ENCODE data around the gene CPA2. TPM values are rescaled to one million over a fixed set of nuclear protein-coding genes. Genes with fewer than 3 reads are reported as not detected.
A peak's percentile ranks its signal among the peaks of the same experiment; 100 is the strongest.

Gene CPA2
- total RNA-seq, 1 experiment from 2014 or later, result 0.90 TPM

- POLR2A ChIA-PET, result interaction anchor here (0.5 to 2.1 kb wide), 6 partner anchors 25 to 395 kb away, joined by 3 to 10 read pairs (median 4); partner anchors contain the start of genes COPG2 and TMEM209
Observed at GRCh38 chr7:130273933-130274255, 7.2 kb downstream of the CPA2 start.

GRCh38 chr7:130274296-130274695 lies 7.6 kb downstream of the CPA2 start:
- ATAC-seq (no peak), DNase-seq (ENCODE audit: low spot score) (no peak)
- TF ChIP-seq ZBTB43 (CRISPR knock-in tag; IDR thresholded peaks at IDR 0.05), result no peak
- TF ChIP-seq TP53 (CRISPR knock-in tag; IDR thresholded peaks at IDR 0.05), result no peak
- TF ChIP-seq ZBTB21 (CRISPR knock-in tag; IDR thresholded peaks at IDR 0.05; ENCODE audit: borderline replicate concordance), result no peak
- TF ChIP-seq NR1H2 (CRISPR knock-in tag; IDR thresholded peaks at IDR 0.05), result no peak
- no peak for TF ChIP-seq ZNF512 (CRISPR knock-in tag; IDR thresholded peaks at IDR 0.05; ENCODE audit: borderline replicate concordance)
- no peak for TF ChIP-seq ZNF138 (CRISPR knock-in tag; conservative IDR thresholded peaks at IDR 0.05)
- TF ChIP-seq CTCF (IDR thresholded peaks at IDR 0.05), result no peak
- TF ChIP-seq ZNF396 (CRISPR knock-in tag; IDR thresholded peaks at IDR 0.05; ENCODE audit: borderline replicate concordance), result no peak
- no peak for TF ChIP-seq USF2 (CRISPR knock-in tag; IDR thresholded peaks at IDR 0.05)
- no peak for TF ChIP-seq SOX15 (CRISPR knock-in tag; IDR thresholded peaks at IDR 0.05)
- no peak for TF ChIP-seq ZNF317 (CRISPR knock-in tag; IDR thresholded peaks at IDR 0.05; ENCODE audit: borderline replicate concordance, low read depth)
- ChIA-PET CTCF (interaction anchor here (1.8 kb wide), 1 partner anchor 18 kb away, joined by 3 read pairs; no protein-coding TSS in a partner anchor), POLR2A (interaction anchor here (1.0 to 2.1 kb wide), 2 partner anchors 69 to 395 kb away, joined by 3 to 10 read pairs; partner anchors contain the start of genes COPG2 and TMEM209)
- Mint-ChIP-seq H3K36me3 (no peaks in the 10 kb centered on the region), H3K27ac (peak overlapping the region; percentile 95), H3K27me3 (ENCODE audit: low read depth) (peaks cover 10% of the 10 kb centered on the region), H3K4me3 (peak overlapping the region; percentile 59), H3K4me1 (peaks cover 62% of the 10 kb centered on the region), H3K9me3 (peaks cover 8% of the 10 kb centered on the region; the same call in 1 of the 2 replicates)

More at GRCh38 chr7:130273933-130274255, 7.2 kb downstream of the CPA2 start:
- H3K27me3 Mint-ChIP-seq (ENCODE audit: low read depth), result peaks cover 10% of the 10 kb centered on the region
- H3K9me3 Mint-ChIP-seq, result peaks cover 8% of the 10 kb centered on the region; the same call in 1 of the 2 replicates
- no peak for DNase-seq (ENCODE audit: low spot score)
- ATAC-seq, result no peak
- H3K4me1 Mint-ChIP-seq, result peaks cover 63% of the 10 kb centered on the region
- peak overlapping the region; percentile 95 for H3K27ac Mint-ChIP-seq
- peak overlapping the region; percentile 59 for H3K4me3 Mint-ChIP-seq
- CTCF ChIA-PET, result interaction anchor here (0.6 to 2.1 kb wide), 6 partner anchors 18 to 1577 kb away, joined by 3 to 11 read pairs (median 4); no protein-coding TSS in a partner anchor
- no peak for TF ChIP-seq ZNF317 (CRISPR knock-in tag; IDR thresholded peaks at IDR 0.05; ENCODE audit: borderline replicate concordance, low read depth)
- no peak for TF ChIP-seq ATF1 (CRISPR knock-in tag; IDR thresholded peaks at IDR 0.05)
- TF ChIP-seq ETV6 (CRISPR knock-in tag; IDR thresholded peaks at IDR 0.05), result no peak
- TF ChIP-seq CDX4 (CRISPR knock-in tag; IDR thresholded peaks at IDR 0.05; ENCODE audit: borderline replicate concordance), result no peak
- no peak for TF ChIP-seq JAZF1 (CRISPR knock-in tag; IDR thresholded peaks at IDR 0.05)
- no peak for TF ChIP-seq FOXP4 (CRISPR knock-in tag; IDR thresholded peaks at IDR 0.05)
- no peak for TF ChIP-seq MLX (CRISPR knock-in tag; IDR thresholded peaks at IDR 0.05)
- no peak for TF ChIP-seq PRRX2 (CRISPR knock-in tag; IDR thresholded peaks at IDR 0.05)
- TF ChIP-seq FOXP1 (CRISPR knock-in tag; IDR thresholded peaks at IDR 0.05; ENCODE audit: borderline replicate concordance), result no peak
- no peak for TF ChIP-seq NR2C2 (CRISPR knock-in tag; IDR thresholded peaks at IDR 0.05)
- H3K36me3 Mint-ChIP-seq, result no peaks in the 10 kb centered on the region
